Right lobe of liver (tissue), 6 donors: ENCODE measurements around the gene FAM83C. TPM values are rescaled to one million over a fixed set of nuclear protein-coding genes. Genes with fewer than 3 reads are reported as not detected.

ENCODE experiments used
- ATAC-seq, 4 donors: fragments of 200-7000 bp; cut with Tn5 transposase; one replicate each; pipeline ENCODE4 v1.9.1; 2020; ENCODE audit warnings: mild to moderate bottlenecking in 4 of 4, moderate library complexity in 4 of 4
- DNase-seq, 3 donors: peaks; one replicate each; pipeline ENCODE4 v3.0.0-alpha.2; 2020
- H3K27ac ChIP-seq, 3 donors: fragments of 200-600 bp; one replicate each; pipeline ENCODE4 v1.8.0; 2022
- H3K27me3 ChIP-seq, 2 donors: fragments of 200-600 bp; one replicate each; pipeline ENCODE4 v1.8.0; 2022
- H3K36me3 ChIP-seq, 4 donors: fragments of 200-600 bp; sonication (generic) in 1 of 4; one replicate each; pipeline versions ENCODE4 v1.5.1 to v1.8.0; 2017 to 2022; ENCODE audit warnings: control low read depth in 1 of 4
- H3K4me1 ChIP-seq, 4 donors: fragments of 200-600 bp; sonication (generic) in 1 of 4; one replicate each; pipeline versions ENCODE4 v1.5.1 to v1.8.0; 2017 to 2022; ENCODE audit warnings: control low read depth in 1 of 4
- H3K4me3 ChIP-seq, 3 donors: fragments of 200-600 bp; one replicate each; pipeline ENCODE4 v1.8.0; 2022
- H3K9me3 ChIP-seq, 4 donors: fragments of 200-600 bp; sonication (generic) in 1 of 4; one replicate each; pipeline versions ENCODE4 v1.5.1 to v1.8.0; 2017 to 2022; ENCODE audit warnings: control low read depth in 1 of 4
- POLR2A ChIP-seq: fragments of 450-650 bp; IDR thresholded peaks from one replicate; pipeline ENCODE4 v1.6.1; 2017; ENCODE audit warnings: antibody characterized with exemption, mild to moderate bottlenecking
- WGBS: methylation state at CpG from one replicate; pipeline ENCODE4 v1.1.6; 2018; ENCODE audit warnings: low coverage, low lambda C conversion rate; ENCODE audit not compliant: insufficient coverage; ENCODE audit errors: missing lambda C conversion rate; 5-methylcytosine and 5-hydroxymethylcytosine counted together
- intact Hi-C, 2 donors: fragments of 100-400 bp; cut with DNase I; formaldehyde crosslinking; loops; one replicate each; pipeline versions ENCODE4 v1.11.2 to v1.14.1; 2022
- long read RNA-seq: library from polyadenylated mRNA; unstranded; transcript quantifications from one replicate; pipeline ENCODE4 v2.0.0, GENCODE V29; 2019
- total RNA-seq, 6 experiments: library from RNA; depleted of rRNA in 2 of 6; stranded (reverse); fragments of >200 nt in 2 of 6; fragmentation: NEBNext Ultra II Directional in 3 of 6; extraction: Animal tissue kit (Norgen Biotek cat#: 25700) in 3 of 6; gene quantifications; one replicate each; pipeline versions ENCODE4 v1.1.0 to v1.2.4, GENCODE V29; 2016 to 2023
- TF ChIP-seq, protein P1 (sequence below), 4 donors: fragments of 200-600 bp in 3 of 4; fragments of 450-650 bp in 1 of 4; IDR thresholded peaks; one replicate each; pipeline versions ENCODE4 v1.5.1 to v1.8.0; 2016 to 2022; ENCODE audit warnings: antibody characterized with exemption in 4 of 4, mild to moderate bottlenecking in 2 of 4
- donor health status: DM: no; HTN: yes; CAD: no.
- donor health status: DM: no; HTN: no; CAD: no.
- donor health status: DM: no; HTN: no; CAD: no.
- donor health status: DM: no; HTN: yes; CAD: no.
- donor health status: DM: no; HTN: yes; CAD: no.

The FAM83C gene
- not detected for total RNA-seq
- long read RNA-seq: 0 reads

DNA sequence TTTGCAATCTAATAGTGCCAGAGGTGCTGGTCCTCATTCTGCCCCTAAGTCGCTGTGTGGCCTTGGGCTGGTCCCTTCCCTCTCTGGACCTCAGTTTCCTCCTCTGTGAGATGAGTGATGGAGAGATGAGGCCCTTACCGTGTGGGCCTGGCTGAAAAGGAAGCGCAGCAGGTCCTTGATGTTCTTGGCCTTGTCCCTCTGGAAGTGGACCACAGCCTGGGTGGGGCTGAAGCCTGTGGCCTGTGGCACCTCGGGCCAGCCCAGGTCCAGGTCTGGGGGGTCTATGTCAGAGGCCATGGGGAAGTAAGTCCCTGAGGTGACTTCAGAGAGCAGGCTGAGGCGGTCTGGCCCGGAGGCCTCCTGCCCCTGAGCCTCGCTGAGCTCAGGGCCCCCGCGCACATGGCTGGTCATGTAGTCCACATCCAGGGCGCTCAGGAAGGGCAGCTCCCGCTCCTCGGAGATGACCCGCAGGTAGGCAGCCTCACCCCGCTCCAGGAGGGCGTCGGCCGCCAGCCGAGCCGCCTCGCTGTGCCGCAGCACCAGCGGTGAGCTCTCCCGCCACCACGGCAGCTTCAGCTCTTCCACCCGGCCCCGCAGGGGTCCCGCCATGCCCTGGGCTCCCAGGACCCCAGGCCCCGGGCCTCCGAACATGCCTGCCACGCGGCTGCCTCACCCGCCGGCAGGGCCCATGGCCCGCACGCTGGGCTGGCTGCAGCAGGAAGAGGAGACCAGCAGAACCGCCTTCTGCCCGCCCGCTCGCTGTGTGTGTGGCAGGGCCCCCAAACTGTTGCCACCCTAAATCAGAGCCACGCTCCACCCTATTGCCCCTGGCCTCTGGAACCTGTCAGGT, at the start of gene FAM83C:
Gene FAM83C (minus strand): TSS at position 772 of the 850 bp plus-strand sequence. CDS start 121 bp downstream, at position 651.
- Histone ChIP-seq H3K4me3 (no peak within 1 kb of the TSS), H3K9me3 (no peaks in the 10 kb centered on the region), H3K4me1 (peaks cover 0 to 7% (median 1%) of the 10 kb centered on the region in 4 donors), H3K36me3 (no peaks in the 10 kb centered on the region), H3K27ac (no peak within 1 kb of the TSS), H3K27me3 (no peaks in the 10 kb centered on the region)
- intact Hi-C loops: no loop called here
- ATAC-seq (no peak), DNase-seq (no peak)
- no peak for TF ChIP-seq POLR2A
- TF ChIP-seq, protein P1, sequence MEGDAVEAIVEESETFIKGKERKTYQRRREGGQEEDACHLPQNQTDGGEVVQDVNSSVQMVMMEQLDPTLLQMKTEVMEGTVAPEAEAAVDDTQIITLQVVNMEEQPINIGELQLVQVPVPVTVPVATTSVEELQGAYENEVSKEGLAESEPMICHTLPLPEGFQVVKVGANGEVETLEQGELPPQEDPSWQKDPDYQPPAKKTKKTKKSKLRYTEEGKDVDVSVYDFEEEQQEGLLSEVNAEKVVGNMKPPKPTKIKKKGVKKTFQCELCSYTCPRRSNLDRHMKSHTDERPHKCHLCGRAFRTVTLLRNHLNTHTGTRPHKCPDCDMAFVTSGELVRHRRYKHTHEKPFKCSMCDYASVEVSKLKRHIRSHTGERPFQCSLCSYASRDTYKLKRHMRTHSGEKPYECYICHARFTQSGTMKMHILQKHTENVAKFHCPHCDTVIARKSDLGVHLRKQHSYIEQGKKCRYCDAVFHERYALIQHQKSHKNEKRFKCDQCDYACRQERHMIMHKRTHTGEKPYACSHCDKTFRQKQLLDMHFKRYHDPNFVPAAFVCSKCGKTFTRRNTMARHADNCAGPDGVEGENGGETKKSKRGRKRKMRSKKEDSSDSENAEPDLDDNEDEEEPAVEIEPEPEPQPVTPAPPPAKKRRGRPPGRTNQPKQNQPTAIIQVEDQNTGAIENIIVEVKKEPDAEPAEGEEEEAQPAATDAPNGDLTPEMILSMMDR (IDR thresholded peaks at IDR 0.05): no peak
- WGBS: 100% methylated on average over 4 of the region's 40 CpGs

- DNase-seq (no peak), ATAC-seq (no peak)
- Histone ChIP-seq H3K4me1 (peaks cover 0 to 34% (median 10%) of the 10 kb centered on the region in 4 donors), H3K27ac (no peak overlapping the region), H3K27me3 (no peaks in the 10 kb centered on the region), H3K4me3 (no peak overlapping the region), H3K9me3 (no peaks in the 10 kb centered on the region), H3K36me3 (peaks cover 0 to 2% (median 0%) of the 10 kb centered on the region in 4 donors)
- TF ChIP-seq, protein P1 (IDR thresholded peaks at IDR 0.05): no peak
- TF ChIP-seq POLR2A: no peak
- 86% methylated on average over 4 of the region's 4 CpGs for WGBS
- intact Hi-C loops: no loop called here
Observed at GRCh38 chr20:35341366-35342028, 49.3 kb upstream of the FAM83C start.

DNA sequence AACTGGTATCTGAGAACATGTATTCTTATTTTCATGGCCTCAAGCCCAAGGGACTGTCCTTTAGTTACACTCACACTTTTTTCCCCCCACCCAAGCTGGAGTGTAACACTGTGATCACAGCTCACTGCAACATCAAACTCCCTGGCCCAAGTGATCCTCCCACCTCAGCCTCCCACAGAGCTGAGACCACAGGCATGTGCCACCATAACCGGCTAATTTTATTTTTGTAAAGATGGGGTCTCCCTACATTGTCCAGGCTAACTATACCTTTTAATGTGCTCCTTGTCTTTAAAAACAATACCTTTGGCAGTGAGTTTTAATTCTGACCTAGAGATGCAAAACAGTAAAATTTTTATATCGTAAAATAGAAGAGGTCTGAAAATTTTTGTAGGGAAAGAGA, 48.2 kb upstream of the FAM83C start:
- intact Hi-C loops: no loop called here
- H3K36me3 ChIP-seq: no peaks in the 10 kb centered on the region
- TF ChIP-seq POLR2A: no peak
- TF ChIP-seq, protein P1 (IDR thresholded peaks at IDR 0.05): no peak
- H3K27me3 ChIP-seq: no peaks in the 10 kb centered on the region
- no peak for ATAC-seq
- H3K27ac ChIP-seq: no peak overlapping the region
- WGBS: 93% methylated on average over 2 of the region's 2 CpGs
- peaks cover 0 to 31% (median 9%) of the 10 kb centered on the region in 4 donors for H3K4me1 ChIP-seq
- H3K9me3 ChIP-seq: no peaks in the 10 kb centered on the region
- no peak for DNase-seq
- no peak overlapping the region for H3K4me3 ChIP-seq

DNA sequence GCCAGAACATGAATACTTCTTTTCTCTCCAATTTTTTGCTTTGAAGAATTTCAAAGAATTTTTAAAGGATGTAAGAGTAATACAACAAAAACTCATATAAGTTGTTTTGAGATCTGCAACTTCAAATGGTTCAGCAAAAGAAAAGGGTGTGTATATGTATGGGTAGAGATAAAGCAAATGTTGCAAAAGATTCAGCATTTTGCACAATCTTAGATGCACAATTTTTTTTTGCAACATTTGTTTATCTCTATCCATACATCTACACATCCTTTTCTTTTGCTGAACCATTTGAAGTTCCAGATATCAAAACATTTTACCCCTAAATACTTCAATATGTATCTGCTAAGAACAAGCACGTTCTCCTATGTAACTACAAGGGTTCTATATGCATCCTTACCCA, 47.4 kb upstream of the FAM83C start:
- 82% methylated on average over 1 of the region's 1 CpG for WGBS
- no peak for ATAC-seq
- H3K27ac ChIP-seq: no peak overlapping the region
- peaks cover 0 to 23% (median 7%) of the 10 kb centered on the region in 4 donors for H3K4me1 ChIP-seq
- no peaks in the 10 kb centered on the region for H3K9me3 ChIP-seq
- no peak for DNase-seq
- H3K27me3 ChIP-seq: no peaks in the 10 kb centered on the region
- H3K36me3 ChIP-seq: no peaks in the 10 kb centered on the region
- TF ChIP-seq, protein P1 (IDR thresholded peaks at IDR 0.05): no peak
- H3K4me3 ChIP-seq: no peak overlapping the region
- intact Hi-C loops: no loop called here
